HG02571 (cell line): ENCODE results near the gene ST6GALNAC3.
"Not testable (repeated sequence)": the region's sequence is repeated elsewhere in the genome, so short reads cannot be mapped to it uniquely, and the experiment has no call there.

Experiments used
- ATAC-seq: cut with Tn5 transposase; IDR thresholded peaks from one replicate; pipeline ENCODE4 v1.9.1; 2021; ENCODE audit warnings: mild to moderate bottlenecking, moderate library complexity; ENCODE audit not compliant: unreplicated experiment

The ST6GALNAC3 gene

DNA sequence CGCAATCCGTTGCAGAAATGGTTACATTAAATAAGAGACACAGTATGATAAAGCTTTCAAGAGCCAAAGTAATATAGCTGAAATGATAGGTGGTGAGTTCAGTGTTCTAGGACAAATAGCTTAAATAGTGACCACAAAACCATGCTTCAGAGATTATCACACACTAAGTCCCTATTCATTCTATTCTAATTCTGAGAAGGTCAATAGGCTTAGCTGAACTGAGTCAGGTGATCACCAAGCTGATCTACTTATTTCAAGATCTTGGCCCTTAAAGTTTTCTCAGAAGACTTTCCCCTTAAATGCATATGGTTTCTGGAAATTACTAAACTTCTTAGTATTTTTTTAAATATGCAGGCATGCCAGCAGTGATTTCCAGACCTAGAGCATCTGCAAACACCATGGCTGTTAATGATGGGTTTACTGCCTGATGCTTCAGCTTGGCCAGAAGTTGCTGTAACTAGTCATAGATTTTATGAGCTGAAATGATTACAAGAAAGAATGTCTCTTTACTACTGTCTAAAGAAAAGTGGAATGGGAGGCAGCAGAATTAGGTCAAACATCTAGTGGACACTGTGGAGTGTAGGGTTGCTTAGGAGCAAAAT, 242.9 kb downstream of the ST6GALNAC3 start:
- no peak for ATAC-seq

DNA sequence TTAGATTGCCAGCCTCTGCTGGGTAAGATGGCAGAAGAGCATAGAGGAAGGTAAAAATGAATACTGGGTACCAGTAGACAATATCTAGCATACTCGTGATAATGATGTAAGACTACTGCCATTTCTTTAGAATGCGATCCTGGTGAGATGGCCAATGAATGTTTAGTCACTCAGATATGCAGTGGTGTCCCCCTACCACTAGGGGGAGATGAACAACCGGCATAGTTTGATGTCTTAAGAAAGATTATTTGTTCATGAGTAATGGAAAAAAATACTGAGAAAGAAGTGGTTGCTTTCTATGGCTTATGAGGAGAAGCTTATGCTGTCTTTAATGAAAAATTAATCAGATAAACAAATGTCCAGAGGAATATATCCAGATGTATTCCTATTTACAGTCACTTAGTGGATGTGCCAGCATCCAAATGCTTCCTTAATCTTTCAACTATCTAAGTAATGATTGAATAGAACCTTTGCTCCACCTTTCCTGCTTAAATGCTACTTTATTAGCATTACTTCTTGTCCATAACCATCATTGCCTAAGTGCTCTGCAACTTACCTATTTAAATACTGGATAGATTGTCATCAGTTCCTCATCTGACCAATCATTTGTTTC, 256.6 kb downstream of the ST6GALNAC3 start:
- ATAC-seq: peak; percentile 85

DNA sequence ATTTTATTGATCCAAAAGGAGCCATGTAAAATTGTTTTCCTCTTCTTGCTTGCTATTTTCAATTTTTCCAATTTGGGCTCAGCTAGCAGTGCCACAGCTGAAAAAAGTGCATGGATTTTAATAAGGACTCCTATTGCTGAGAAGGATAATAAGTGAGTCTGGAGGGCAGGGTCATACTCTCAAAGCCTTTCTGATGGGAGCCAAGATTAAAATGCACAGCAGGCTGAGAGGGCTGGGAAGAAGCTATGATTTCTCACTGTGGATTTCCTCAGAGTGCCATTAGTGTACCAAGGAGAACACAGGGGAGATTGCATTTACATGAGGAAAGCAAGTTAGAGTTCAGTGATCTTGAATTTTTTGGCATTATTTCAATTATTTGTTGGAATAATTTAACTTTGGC, 261.3 kb downstream of the ST6GALNAC3 start:
- ATAC-seq: no peak

DNA sequence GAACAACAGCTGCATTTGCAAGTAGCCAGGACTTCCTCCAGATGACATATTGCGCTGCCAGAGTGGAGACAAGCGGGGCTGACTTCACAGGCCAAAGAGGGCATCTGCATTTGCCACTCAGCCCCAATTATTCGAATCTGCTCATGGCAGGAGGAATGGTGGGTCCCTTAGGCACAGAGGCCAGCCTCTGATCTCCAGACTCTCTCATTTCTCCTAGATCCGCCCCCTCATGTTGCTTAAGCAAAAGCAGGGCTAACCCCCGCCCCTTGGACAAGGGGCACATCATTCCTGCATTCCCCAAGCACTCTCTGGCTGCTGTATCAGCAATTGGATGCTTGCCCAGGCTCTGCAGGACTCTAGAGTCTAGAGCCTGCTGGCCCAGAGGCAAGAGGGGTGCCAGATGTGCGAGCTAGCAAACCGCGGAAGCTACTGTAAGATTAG, 262.4 kb downstream of the ST6GALNAC3 start:
- no peak for ATAC-seq

DNA sequence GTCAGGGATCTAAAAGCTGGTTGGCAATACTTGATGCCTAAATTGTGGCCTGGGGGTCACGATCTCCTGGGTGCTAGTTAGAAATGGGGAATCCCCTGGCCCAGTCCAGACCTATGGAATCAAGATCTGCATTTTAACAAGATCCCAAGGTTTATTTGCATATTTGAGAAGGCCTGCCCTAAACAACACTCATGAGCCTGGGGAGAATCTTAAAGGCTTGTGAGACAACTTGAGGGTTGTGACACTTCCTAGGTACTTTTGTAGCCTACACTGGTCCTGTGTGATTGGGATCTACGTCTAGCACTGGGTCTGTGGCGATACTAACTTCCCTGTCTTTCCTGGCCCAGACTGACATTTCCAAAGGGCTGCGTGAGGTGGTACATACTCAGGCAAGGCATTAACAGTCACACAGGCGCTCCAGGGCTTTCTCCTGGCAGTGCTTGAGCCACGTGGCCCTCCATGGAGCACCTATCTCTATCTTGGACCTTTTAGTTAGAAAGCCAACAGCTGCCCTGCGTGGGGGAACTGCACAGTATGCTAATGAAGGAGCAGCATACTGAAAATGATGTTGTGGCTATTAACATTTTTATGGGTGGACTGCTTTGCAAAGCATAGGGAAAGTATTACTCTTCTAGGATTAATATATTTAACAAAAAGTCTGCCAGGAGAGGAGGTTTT, 263.1 kb downstream of the ST6GALNAC3 start:
- ATAC-seq: no peak

DNA sequence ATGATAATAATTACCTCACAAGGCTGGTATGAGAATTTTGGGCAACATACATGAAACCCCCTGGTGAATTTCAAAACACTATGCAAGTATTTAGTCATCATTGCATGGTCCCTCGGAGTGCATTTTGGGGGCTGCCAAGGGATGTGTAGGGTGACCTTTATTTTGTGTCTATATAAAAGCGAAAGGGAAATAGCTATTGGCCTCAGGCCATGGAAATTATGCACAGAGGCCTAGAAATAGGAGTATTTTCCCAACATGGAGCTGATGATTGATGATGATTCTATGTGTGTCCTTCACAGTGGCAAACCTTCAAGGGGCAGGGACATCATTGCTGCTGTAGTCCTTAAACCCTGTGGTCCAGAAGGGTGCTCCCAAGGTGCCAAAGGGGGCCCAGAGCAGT, 265.5 kb downstream of the ST6GALNAC3 start:
- no peak for ATAC-seq

DNA sequence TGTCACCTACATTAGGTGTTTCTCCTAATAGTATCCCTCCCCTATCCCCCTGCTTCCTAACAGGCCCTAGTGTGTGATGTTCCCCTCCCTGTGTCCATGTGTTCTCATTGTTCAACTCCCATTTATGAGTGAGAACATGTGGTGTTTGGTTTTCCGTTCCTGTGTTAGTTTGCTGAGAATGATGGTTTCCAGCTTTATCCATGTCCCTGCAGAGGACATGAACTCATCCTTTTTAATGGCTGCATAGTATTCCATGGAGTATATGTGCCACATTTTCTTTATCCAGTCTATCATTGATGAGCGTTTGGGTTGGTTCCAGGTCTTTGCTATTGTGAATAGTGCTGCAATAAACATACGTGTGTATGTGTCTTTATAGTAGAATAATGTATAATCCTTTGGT, 267.3 kb downstream of the ST6GALNAC3 start:
- not testable (repeated sequence) for ATAC-seq

DNA sequence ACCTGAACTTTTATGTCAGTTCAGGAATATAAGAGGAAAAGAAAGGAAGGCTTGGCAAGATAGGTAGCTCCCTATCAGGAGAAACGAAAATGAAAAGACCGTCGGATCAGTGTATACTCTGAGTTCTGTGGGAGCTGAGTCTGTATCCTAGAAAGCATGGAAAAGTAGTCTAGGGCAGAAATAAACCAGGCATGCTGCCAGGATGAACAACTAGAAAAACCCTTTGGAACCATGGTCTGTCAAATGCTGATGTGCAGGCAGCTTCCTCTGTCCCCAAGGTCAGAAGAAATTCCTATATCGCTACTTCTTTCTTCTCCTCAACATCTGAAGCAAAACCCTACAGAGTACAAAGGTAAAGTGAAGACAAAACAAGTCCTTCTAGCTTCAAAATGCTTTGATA, 268.8 kb downstream of the ST6GALNAC3 start:
- no peak for ATAC-seq

DNA sequence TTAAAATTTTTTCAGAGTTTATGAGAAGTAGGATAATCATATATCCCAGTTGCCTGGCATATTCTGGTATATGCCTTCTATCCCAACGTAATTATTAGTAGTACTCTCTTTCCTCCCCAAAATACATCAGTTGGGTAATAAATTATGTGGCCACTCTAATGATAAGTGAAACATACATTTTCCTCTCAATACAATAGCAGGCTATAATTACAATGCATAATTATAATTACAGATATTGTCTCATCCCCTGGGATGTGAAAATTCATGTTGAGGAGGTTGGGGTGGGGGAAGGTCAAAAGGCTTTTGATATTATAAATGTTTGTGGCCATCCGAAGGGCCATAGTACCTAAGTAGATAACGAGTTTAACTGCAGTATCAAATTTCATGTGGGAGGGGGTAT, 277.1 kb downstream of the ST6GALNAC3 start:
- ATAC-seq: no peak

DNA sequence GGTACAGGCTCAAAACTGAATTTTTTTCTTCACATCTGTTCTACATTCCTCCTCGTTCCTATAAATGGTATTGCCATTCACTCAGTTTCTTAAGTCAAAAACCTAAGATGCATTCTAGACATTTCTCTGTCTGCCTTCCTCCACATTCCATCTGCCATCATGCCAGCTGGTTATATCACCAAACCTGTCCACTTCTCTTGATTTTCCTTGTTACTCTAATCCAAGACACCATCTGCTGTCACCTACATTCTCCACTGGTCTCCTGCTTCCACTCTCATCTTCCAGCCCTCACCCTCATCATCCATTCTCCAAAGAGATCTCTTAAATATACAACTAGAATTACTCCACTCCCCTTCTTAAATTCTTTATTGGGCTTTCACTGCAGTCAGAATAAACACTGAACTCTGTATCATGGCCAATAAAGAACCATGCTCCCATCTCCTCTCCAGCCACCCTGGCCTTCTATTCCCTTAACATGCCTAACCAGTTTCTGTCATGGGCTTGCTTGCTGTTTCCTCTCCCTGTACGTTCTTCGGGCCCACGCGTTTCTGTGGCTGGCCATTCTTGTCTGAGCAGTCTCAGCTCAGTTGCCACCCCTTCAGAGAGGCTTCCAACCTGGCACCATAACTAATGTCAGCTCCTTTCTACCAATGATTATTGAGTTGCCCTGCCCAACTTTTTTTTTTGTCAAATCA, 278.3 kb downstream of the ST6GALNAC3 start:
- ATAC-seq: no peak

DNA sequence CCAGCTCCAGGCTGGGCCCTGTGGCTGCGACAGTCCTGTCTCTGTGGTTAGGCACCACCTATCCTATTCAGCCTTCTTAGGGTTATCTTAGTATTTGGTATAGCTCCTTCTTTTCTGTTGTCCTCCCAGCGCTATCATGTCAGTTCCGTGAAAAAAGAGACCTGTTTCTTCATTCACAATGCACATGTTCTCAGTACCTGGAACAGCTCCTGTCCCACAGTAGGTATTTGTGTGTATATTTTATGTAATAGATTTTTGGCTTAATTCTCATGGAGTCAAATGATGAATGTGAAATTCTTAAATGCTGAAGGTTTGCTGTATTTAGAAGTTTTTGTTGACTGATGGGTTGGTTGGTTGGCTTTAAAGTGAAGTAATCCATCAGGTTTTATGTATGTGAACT, 279.7 kb downstream of the ST6GALNAC3 start:
- ATAC-seq: no peak

DNA sequence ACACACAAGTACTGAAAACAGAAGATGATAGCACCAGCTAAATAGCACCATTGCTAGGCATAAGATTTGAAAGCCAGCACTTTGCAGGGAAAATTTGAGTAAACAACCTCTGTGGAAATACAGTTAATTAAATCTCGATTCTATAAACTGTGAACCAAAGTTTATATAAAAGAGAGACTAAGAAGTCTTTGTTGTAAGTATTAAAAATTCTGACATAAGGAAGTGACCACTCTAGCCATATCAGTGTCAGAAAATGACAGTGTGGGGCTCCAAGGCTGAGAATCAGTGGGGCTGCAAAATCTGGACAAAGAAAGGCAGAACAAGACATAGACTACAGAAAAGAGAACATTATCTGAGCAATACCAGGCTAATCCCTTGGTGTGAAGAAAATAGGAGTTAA, 292.2 kb downstream of the ST6GALNAC3 start:
- no peak for ATAC-seq

DNA sequence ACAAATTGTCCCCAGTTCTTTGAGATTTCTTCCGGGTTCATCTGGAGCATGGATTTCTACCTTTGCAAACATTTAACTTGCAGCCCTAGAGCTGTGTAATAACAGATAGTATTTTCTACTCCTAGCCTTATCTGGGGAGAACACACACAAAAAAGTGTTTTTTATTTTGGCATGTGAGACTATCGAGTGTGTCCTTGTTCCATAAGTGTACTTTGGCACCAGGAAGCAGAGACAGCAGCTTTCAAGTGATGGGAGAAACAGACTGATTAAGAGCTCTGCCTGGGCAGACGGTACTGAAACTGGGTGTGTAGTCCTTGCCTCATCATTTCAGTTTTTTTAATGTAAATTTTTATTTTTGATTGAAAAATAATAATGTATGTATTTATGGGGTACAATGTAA, 297.4 kb downstream of the ST6GALNAC3 start:
- no peak for ATAC-seq

DNA sequence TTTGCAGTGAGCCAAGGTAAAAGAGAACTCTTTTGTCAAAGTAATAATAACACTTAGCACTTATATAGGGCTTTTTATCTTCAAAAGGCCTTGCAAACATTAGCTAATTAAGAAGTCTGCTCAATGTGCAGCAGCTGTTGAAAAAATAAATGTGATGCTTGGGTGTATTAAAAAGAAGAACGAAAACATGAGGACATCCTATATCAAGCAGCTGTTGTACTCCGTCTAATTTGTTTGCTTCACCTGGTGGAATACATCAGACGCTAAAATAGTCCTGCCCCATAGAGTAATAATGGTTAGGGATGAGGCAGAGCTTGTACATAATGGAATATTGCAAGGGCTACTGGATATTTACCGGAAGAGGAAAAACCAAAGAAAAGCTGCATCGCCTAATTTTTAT, 299.5 kb downstream of the ST6GALNAC3 start:
- no peak for ATAC-seq

DNA sequence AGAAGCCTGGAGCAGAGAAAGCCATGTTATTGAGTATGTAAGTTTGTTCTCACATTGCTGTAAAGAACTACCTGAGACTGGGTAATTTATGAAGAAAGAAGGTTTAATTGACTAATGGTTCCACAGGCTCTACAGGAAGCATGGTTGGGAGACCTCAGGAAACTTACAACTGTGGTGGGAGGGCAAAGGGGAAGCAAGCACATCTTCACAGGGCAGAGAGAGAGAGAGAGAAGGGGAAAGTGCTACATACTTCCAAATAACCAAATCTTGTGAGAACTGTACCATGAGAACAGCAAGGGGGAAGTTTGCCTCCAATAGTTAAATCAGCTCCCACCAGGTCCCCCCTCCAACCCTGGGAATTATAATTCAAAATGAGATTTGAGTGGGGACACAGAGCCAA, 302.7 kb downstream of the ST6GALNAC3 start:
- no peak for ATAC-seq

DNA sequence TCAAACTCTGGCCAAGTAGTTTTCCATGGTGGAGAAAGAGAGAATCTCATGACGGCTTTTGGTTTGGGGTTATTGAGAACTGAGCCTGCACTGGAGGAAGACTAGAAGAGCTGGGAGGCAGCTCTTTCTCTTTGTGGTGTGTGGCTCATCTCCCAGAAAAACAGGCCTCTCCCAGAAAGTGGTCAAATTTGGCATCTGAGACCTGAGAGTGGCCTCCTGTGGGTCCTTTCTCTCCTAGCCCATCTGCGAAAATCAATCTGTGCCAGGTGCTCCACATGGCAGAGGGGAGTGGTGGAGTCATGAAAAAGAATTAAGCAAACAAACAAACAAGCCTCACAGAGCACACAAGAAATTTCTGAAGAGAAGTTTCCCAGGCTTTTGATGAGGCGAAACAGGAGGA, 305.0 kb downstream of the ST6GALNAC3 start:
- no peak for ATAC-seq

DNA sequence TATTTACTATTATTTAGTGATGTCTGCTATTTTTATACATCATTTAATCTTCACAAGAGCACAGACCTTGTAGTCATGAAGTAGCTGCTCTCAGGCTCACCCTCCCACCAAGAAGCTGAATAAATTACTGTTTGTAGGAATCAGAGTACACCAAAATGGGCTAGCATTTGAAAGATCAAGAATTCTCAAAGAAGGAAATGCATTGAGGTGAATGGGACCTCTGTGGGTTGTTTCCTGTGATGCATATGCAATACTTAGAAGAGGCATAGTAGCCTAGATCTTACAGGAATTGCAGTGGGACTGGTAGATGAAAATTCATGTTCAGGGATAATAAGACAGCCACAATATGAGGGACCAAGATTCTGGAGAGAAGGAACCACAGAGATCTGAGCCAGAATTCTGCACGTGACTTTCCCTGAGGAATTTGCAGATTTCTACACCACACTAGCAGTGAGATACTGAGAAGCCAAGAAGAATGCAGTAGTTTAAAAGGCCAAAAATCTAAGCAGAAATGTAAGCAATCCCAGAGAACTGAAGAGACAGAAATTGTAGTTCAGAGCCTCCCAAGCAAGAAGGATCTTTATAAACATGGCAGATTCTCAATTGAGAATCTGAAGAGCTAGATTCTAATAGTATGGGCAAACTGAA, 307.0 kb downstream of the ST6GALNAC3 start:
- ATAC-seq: no peak

DNA sequence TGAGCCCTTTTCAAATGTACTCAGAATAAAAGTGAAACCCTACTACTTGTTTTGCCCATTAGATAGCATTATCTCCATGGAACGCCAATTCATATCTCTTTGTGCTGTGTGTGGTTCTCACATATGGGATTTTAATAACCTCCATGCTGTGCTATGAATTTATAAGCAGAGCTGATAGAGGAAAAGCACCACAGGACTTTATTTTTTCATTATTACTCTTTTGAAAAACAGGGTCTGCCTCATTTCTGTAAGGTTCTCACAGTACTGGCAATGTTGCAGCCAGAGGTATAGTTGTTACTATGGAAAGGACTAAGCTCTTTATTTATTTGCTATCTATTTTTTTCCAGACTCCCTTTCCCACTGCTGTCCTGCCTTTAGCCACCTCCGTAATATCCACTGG, 313.7 kb downstream of the ST6GALNAC3 start:
- no peak for ATAC-seq

DNA sequence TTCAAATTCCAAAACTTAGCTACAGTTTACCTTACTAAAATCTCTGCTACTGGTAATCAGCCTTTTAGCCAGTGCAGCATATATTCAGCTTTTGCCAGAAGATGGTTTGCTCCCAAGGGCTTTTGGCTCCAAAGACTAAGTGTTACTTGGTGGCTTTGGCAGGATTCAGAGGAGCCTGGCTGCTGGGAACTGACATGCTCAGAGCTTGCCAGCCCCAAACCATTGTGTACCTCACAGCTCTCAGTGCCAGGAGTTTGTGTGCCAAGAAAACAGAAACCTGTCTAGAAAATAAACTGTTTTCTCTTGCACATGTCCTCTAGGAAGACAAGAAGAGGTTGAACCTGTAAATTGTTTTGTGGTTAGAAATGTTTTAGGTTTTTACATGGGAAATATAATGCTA, 315.9 kb downstream of the ST6GALNAC3 start:
- ATAC-seq: no peak

DNA sequence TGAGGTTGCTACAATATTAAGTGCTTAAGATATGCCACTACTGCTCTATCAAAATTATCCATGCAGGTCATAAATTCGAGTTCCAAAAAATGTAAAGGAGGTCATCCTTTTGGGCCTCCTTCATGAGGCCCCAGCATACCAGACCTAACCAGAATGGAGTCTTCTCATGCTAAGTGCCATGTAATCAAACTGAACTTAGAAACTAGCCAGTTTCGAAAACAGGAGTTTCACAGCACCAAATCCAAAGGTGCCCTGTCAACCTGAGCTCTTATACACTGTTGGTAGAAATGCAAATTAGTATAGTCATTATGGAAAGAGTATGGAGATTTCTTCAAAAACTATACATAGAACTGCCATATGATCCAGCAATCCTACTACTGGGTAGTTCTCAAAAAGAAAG, 320.5 kb downstream of the ST6GALNAC3 start:
- no peak for ATAC-seq

DNA sequence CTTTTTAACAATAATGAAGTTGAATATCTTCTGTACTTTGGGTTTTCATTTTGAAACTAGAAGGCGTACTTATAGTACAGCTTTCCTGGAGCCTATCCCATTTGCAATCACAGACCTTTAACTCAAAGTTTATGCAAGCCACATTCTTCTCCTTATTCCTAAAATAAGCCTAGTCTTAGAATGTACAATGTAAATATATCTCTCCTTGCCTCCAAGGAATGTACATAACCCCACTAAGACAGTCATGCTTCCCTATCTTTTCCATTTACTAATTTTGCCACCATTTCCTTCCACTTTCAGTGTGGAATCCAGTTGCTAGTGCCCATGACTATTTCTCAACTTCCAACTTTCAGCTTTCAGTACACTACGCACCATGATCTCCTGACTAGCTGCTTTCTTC, 327.6 kb downstream of the ST6GALNAC3 start:
- ATAC-seq: no peak
